VCaP (cell line): ENCODE results near the gene AKR1D1.
A peak's percentile ranks its signal among the peaks of the same experiment; 100 is the strongest.
"Not testable (repeated sequence)": the region's sequence is repeated elsewhere in the genome, so short reads cannot be mapped to it uniquely, and the experiment has no call there.

Source experiments
- H3K27ac ChIP-seq: fragments of 450-650 bp; 2 replicates; pipeline ENCODE4 v1.5.1; 2017
- CTCF ChIP-seq: fragments of 450-650 bp; conservative IDR thresholded peaks from 2 replicates; pipeline ENCODE4 v1.5.1; 2017; ENCODE audit warnings: mild to moderate bottlenecking, moderate library complexity

Gene AKR1D1

GRCh38 chr7:138142583-138143201, 66.4 kb downstream of the AKR1D1 start:
- peak overlapping the region; percentile 48 for H3K27ac ChIP-seq
- no peak for TF ChIP-seq CTCF

- no peak for TF ChIP-seq CTCF
- no peak overlapping the region for H3K27ac ChIP-seq
Measured at GRCh38 chr7:138144958-138145357, 68.7 kb downstream of the AKR1D1 start.

- not testable (repeated sequence) for H3K27ac ChIP-seq
Measured at GRCh38 chr7:138146221-138146620, 70.0 kb downstream of the AKR1D1 start.

- not testable (repeated sequence) for H3K27ac ChIP-seq
Measured at GRCh38 chr7:138146757-138147734, 70.8 kb downstream of the AKR1D1 start.

- TF ChIP-seq CTCF = no peak
- H3K27ac ChIP-seq = no peak overlapping the region
Measured at GRCh38 chr7:138151731-138152577, 75.7 kb downstream of the AKR1D1 start.

GRCh38 chr7:138154661-138155060, 78.4 kb downstream of the AKR1D1 start:
- no peak for TF ChIP-seq CTCF
- no peak overlapping the region for H3K27ac ChIP-seq

- H3K27ac ChIP-seq = no peak overlapping the region
- TF ChIP-seq CTCF = no peak
Measured at GRCh38 chr7:138157702-138158101, 81.4 kb downstream of the AKR1D1 start.
